GM06990 (cell line): Measurements from ENCODE around the gene NTRK3.

Experiments used
- DNase-seq: peaks from one replicate; pipeline ENCODE4 v3.0.0-alpha.2; 2011; ENCODE audit not compliant: insufficient read length; ENCODE audit errors: extremely low read depth
- H3K27me3 ChIP-seq: replicated peaks from 2 replicates; pipeline ENCODE4 v1.6.0; 2011; ENCODE audit warnings: low read length; ENCODE audit not compliant: control insufficient read depth, insufficient read depth
- H3K36me3 ChIP-seq: 2 replicates; pipeline ENCODE4 v1.5.1; 2011; ENCODE audit warnings: low read length; ENCODE audit not compliant: control insufficient read depth, insufficient read depth
- H3K4me3 ChIP-seq: replicated peaks from 2 replicates; pipeline ENCODE4 v1.5.1; 2011; ENCODE audit warnings: low read depth, mild to moderate bottlenecking, control low read depth, low read length
- CTCF ChIP-seq: IDR thresholded peaks from 2 replicates; pipeline ENCODE4 v1.5.1; 2011; ENCODE audit warnings: low read length, control low read depth, mild to moderate bottlenecking, inconsistent platforms; ENCODE audit not compliant: insufficient read depth, poor library complexity, severe bottlenecking

NTRK3 gene

GRCh38 chr15:87866961-87867360 lies 389.6 kb downstream of the NTRK3 start:
- Histone ChIP-seq H3K4me3 (no peak overlapping the region), H3K27me3 (no peaks in the 10 kb centered on the region), H3K36me3 (no peaks in the 10 kb centered on the region)
- TF ChIP-seq CTCF = no peak
- DNase-seq = no peak

GRCh38 chr15:87863152-87863551 lies 393.4 kb downstream of the NTRK3 start:
- Histone ChIP-seq H3K36me3 (no peaks in the 10 kb centered on the region), H3K27me3 (no peaks in the 10 kb centered on the region), H3K4me3 (no peak overlapping the region)
- TF ChIP-seq CTCF = no peak
- no peak for DNase-seq

GRCh38 chr15:87860743-87861142 lies 395.8 kb downstream of the NTRK3 start:
- Histone ChIP-seq H3K4me3 (no peak overlapping the region), H3K36me3 (no peaks in the 10 kb centered on the region), H3K27me3 (no peaks in the 10 kb centered on the region)
- no peak for DNase-seq
- TF ChIP-seq CTCF = no peak

- Histone ChIP-seq H3K4me3 (no peak overlapping the region), H3K27me3 (no peaks in the 10 kb centered on the region), H3K36me3 (no peaks in the 10 kb centered on the region)
- TF ChIP-seq CTCF = no peak
- no peak for DNase-seq
Measured at GRCh38 chr15:87858651-87859050, 397.9 kb downstream of the NTRK3 start.

- no peak overlapping the region for H3K4me3 ChIP-seq
- H3K27me3 ChIP-seq = no peaks in the 10 kb centered on the region
- TF ChIP-seq CTCF = no peak
- H3K36me3 ChIP-seq = no peaks in the 10 kb centered on the region
- DNase-seq = no peak
Measured at GRCh38 chr15:87851497-87851896, 405.0 kb downstream of the NTRK3 start.

GRCh38 chr15:87850916-87851315 lies 405.6 kb downstream of the NTRK3 start:
- Histone ChIP-seq H3K4me3 (no peak overlapping the region), H3K27me3 (no peaks in the 10 kb centered on the region), H3K36me3 (no peaks in the 10 kb centered on the region)
- no peak for TF ChIP-seq CTCF
- DNase-seq = no peak
